ENCODE measurements around the gene ARL10. TPM values are rescaled to one million over a fixed set of nuclear protein-coding genes. Genes with fewer than 3 reads are reported as not detected.

The ARL10 gene
- total and polyA plus RNA-seq, 4 donors: 0.35 to 2.2 (median 1.5) TPM

DNA sequence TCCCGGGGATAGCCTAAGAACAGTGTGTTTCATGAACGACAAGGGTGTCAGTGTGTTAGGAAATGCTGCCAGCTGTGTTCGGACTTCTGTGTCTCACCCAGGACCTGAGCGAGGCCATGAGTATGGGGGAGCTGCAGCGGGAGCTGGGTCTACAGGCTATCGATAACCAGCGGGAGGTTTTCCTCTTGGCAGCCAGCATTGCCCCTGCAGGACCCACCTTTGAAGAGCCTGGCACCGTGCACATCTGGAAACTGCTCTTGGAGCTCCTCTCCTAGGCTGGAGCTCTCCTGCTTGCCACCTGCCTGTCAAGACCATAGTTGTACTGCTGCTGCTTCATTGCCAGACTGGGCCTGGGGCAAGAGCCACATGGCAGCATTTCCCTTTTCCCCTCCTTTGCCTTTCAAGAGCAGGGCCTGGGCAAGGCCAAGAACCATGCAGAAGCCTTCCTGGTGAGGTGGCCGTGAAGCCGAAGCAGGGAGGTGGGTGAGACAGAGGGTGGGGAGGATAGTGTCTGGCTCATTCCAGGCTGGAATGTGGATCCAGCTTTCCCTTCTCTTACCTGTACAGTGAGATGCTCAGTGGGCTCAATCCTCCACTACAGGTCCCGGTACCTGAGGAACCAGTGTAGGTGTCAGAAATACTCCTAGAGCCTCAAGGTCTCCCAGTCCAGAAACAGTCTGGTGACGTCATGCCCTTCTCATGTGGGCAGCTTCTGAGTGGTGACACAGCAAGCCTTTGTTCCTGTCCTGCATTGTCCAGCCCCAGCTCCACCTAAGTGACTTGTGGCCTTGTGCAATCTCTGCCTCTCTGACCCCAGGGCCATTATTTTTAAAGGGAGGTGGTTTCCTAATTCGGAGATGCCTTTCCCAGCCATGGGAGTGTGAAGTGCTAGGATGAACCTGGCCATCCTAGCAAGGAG, 6.6 kb downstream of the ARL10 start:
- H3K9me3 ChIP-seq (ENCODE audit: control insufficient read depth in 4 of 4, low read length in 3 of 4): no peaks in the 10 kb centered on the region
- H3K4me1 ChIP-seq (ENCODE audit: control insufficient read depth in 4 of 4, insufficient read depth in 4 of 4, low read length in 3 of 4): no peaks in the 10 kb centered on the region
- no peaks in the 10 kb centered on the region for H3K27me3 ChIP-seq (ENCODE audit: control insufficient read depth in 4 of 4, insufficient read depth in 4 of 4, low read length in 3 of 4)
- TF ChIP-seq, protein P1, sequence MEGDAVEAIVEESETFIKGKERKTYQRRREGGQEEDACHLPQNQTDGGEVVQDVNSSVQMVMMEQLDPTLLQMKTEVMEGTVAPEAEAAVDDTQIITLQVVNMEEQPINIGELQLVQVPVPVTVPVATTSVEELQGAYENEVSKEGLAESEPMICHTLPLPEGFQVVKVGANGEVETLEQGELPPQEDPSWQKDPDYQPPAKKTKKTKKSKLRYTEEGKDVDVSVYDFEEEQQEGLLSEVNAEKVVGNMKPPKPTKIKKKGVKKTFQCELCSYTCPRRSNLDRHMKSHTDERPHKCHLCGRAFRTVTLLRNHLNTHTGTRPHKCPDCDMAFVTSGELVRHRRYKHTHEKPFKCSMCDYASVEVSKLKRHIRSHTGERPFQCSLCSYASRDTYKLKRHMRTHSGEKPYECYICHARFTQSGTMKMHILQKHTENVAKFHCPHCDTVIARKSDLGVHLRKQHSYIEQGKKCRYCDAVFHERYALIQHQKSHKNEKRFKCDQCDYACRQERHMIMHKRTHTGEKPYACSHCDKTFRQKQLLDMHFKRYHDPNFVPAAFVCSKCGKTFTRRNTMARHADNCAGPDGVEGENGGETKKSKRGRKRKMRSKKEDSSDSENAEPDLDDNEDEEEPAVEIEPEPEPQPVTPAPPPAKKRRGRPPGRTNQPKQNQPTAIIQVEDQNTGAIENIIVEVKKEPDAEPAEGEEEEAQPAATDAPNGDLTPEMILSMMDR (IDR thresholded peaks at IDR 0.05; ENCODE audit: low read depth, low read length, missing input control): no peak
- no peak for TF ChIP-seq YY1 (IDR thresholded peaks at IDR 0.05)
- no peak for TF ChIP-seq HNF4A (conservative IDR thresholded peaks at IDR 0.05)
- TF ChIP-seq SP1 (IDR thresholded peaks at IDR 0.05): no peak
- H3K36me3 ChIP-seq (ENCODE audit: control insufficient read depth in 4 of 4, insufficient read depth in 3 of 4, low read depth in 1 of 4, low read length in 3 of 4): no peaks in the 10 kb centered on the region
- WGBS: 94% methylated on average over 13 of the region's 13 CpGs
- no peak overlapping the region for H3K27ac ChIP-seq (ENCODE audit: low read depth in 1 of 2, low read length in 2 of 2)
- no peak overlapping the region for H3K4me3 ChIP-seq (ENCODE audit: low read depth in 1 of 3, low read length in 3 of 3)
- H3K9ac ChIP-seq (ENCODE audit: low read depth in 1 of 2, low read length in 2 of 2): no peak overlapping the region
- DNase-seq (ENCODE audit: low spot score): no peak

DNA sequence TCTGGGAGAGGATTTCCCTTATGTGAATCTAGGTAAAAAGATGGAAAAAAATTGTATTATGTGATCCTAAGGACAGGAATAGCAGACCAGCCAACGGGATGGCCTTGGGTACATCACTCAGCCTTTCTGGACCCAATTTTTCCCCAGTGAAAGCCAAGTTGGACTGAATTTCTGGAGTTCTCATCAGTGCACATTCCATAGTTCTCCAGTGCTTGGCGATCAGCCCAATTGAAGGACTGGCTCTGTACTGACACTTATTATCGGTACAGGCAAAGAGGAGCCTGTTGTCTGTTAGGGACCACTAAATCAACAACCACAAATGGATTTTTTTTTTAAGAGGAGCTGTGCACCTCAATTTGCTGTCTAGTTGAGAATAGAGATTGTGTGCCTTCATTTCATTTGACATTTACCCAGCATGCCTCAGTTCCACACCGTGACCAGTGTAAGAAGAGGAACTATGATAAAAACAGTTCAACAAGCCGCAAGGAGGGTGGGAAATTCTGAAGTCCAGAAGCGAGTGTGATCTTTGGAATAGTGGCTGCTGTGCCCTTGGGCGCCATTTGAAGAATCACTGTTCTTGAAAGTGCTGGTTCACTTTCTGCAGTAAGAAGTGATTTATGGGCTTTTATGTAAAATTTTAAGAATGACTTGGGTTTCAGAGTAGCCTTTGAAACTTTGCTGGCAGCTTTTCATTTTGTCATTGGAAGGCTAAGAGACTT, 8.0 kb downstream of the ARL10 start:
- Histone ChIP-seq H3K27me3 (ENCODE audit: control insufficient read depth in 4 of 4, insufficient read depth in 4 of 4, low read length in 3 of 4) (no peaks in the 10 kb centered on the region), H3K4me1 (ENCODE audit: control insufficient read depth in 4 of 4, insufficient read depth in 4 of 4, low read length in 3 of 4) (no peaks in the 10 kb centered on the region), H3K9me3 (ENCODE audit: control insufficient read depth in 4 of 4, low read length in 3 of 4) (no peaks in the 10 kb centered on the region), H3K9ac (ENCODE audit: low read depth in 1 of 2, low read length in 2 of 2) (no peak overlapping the region), H3K27ac (ENCODE audit: low read depth in 1 of 2, low read length in 2 of 2) (no peak overlapping the region), H3K4me3 (ENCODE audit: low read depth in 1 of 3, low read length in 3 of 3) (no peak overlapping the region), H3K36me3 (ENCODE audit: control insufficient read depth in 4 of 4, insufficient read depth in 3 of 4, low read depth in 1 of 4, low read length in 3 of 4) (no peaks in the 10 kb centered on the region)
- 82% methylated on average over 7 of the region's 7 CpGs for WGBS
- DNase-seq (ENCODE audit: low spot score): no peak
- no peak for TF ChIP-seq GABPA (IDR thresholded peaks at IDR 0.05 in 1 of 2, conservative IDR thresholded peaks at IDR 0.05 in 1 of 2)

DNA sequence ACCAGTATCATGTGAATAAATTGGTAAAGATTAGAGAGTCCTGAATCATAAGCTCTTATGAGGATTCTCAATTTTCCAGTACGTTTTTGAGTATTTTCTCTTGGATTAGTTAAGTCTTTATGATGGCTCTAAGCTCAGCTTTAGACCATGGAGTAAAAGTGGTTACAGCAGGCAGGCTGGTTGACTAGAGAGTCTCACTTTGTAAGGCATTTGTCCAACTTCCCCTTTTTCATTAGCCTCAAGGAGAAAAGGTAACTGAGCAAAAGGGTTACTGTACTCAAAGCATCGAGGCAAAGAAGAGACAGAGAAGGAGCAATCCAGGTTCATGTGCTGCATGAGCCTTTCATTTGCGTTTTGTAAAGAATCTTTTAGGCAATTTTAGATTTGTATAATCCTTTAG, 14.6 kb downstream of the ARL10 start:
- TF ChIP-seq RAD21 (IDR thresholded peaks at IDR 0.05) (no peak), NR2F2 (IDR thresholded peaks at IDR 0.05) (no peak), RXRA (IDR thresholded peaks at IDR 0.05) (no peak), YY1 (IDR thresholded peaks at IDR 0.05) (no peak)
- TF ChIP-seq, protein P2, sequence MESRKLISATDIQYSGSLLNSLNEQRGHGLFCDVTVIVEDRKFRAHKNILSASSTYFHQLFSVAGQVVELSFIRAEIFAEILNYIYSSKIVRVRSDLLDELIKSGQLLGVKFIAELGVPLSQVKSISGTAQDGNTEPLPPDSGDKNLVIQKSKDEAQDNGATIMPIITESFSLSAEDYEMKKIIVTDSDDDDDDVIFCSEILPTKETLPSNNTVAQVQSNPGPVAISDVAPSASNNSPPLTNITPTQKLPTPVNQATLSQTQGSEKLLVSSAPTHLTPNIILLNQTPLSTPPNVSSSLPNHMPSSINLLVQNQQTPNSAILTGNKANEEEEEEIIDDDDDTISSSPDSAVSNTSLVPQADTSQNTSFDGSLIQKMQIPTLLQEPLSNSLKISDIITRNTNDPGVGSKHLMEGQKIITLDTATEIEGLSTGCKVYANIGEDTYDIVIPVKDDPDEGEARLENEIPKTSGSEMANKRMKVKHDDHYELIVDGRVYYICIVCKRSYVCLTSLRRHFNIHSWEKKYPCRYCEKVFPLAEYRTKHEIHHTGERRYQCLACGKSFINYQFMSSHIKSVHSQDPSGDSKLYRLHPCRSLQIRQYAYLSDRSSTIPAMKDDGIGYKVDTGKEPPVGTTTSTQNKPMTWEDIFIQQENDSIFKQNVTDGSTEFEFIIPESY (IDR thresholded peaks at IDR 0.05): no peak
- TF ChIP-seq, protein P3, sequence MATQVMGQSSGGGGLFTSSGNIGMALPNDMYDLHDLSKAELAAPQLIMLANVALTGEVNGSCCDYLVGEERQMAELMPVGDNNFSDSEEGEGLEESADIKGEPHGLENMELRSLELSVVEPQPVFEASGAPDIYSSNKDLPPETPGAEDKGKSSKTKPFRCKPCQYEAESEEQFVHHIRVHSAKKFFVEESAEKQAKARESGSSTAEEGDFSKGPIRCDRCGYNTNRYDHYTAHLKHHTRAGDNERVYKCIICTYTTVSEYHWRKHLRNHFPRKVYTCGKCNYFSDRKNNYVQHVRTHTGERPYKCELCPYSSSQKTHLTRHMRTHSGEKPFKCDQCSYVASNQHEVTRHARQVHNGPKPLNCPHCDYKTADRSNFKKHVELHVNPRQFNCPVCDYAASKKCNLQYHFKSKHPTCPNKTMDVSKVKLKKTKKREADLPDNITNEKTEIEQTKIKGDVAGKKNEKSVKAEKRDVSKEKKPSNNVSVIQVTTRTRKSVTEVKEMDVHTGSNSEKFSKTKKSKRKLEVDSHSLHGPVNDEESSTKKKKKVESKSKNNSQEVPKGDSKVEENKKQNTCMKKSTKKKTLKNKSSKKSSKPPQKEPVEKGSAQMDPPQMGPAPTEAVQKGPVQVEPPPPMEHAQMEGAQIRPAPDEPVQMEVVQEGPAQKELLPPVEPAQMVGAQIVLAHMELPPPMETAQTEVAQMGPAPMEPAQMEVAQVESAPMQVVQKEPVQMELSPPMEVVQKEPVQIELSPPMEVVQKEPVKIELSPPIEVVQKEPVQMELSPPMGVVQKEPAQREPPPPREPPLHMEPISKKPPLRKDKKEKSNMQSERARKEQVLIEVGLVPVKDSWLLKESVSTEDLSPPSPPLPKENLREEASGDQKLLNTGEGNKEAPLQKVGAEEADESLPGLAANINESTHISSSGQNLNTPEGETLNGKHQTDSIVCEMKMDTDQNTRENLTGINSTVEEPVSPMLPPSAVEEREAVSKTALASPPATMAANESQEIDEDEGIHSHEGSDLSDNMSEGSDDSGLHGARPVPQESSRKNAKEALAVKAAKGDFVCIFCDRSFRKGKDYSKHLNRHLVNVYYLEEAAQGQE (IDR thresholded peaks at IDR 0.05): no peak
- TF ChIP-seq, protein P4, sequence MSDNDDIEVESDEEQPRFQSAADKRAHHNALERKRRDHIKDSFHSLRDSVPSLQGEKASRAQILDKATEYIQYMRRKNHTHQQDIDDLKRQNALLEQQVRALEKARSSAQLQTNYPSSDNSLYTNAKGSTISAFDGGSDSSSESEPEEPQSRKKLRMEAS (IDR thresholded peaks at IDR 0.05): no peak
- H3K27ac ChIP-seq (ENCODE audit: low read depth in 1 of 2, low read length in 2 of 2): no peak overlapping the region
- H3K36me3 ChIP-seq (ENCODE audit: control insufficient read depth in 4 of 4, insufficient read depth in 3 of 4, low read depth in 1 of 4, low read length in 3 of 4): peaks cover 7 to 43% (median 20%) of the 10 kb centered on the region in 4 donors
- no peaks in the 10 kb centered on the region for H3K27me3 ChIP-seq (ENCODE audit: control insufficient read depth in 4 of 4, insufficient read depth in 4 of 4, low read length in 3 of 4)
- no peaks in the 10 kb centered on the region for H3K4me1 ChIP-seq (ENCODE audit: control insufficient read depth in 4 of 4, insufficient read depth in 4 of 4, low read length in 3 of 4)
- no peak overlapping the region for H3K9ac ChIP-seq (ENCODE audit: low read depth in 1 of 2, low read length in 2 of 2)
- H3K4me3 ChIP-seq (ENCODE audit: low read depth in 1 of 3, low read length in 3 of 3): no peak overlapping the region
- WGBS: 91% methylated on average over 3 of the region's 3 CpGs
- no peak for DNase-seq (ENCODE audit: low spot score)
- H3K9me3 ChIP-seq (ENCODE audit: control insufficient read depth in 4 of 4, low read length in 3 of 4): no peaks in the 10 kb centered on the region
